HG03066 (cell line): ENCODE measurements around the gene LNX1.

Source experiments
- ATAC-seq: cut with Tn5 transposase; IDR thresholded peaks from one replicate; pipeline ENCODE4 v1.9.1; 2021; ENCODE audit warnings: low read depth; ENCODE audit not compliant: unreplicated experiment

The LNX1 gene

GRCh38 chr4:53591372-53591892 is at the start of gene LNX1:
Gene LNX1 (minus strand): TSS chr4:53591486. CDS start chr4:53574002, 17,484 bp downstream.
- ATAC-seq, result no peak

DNA sequence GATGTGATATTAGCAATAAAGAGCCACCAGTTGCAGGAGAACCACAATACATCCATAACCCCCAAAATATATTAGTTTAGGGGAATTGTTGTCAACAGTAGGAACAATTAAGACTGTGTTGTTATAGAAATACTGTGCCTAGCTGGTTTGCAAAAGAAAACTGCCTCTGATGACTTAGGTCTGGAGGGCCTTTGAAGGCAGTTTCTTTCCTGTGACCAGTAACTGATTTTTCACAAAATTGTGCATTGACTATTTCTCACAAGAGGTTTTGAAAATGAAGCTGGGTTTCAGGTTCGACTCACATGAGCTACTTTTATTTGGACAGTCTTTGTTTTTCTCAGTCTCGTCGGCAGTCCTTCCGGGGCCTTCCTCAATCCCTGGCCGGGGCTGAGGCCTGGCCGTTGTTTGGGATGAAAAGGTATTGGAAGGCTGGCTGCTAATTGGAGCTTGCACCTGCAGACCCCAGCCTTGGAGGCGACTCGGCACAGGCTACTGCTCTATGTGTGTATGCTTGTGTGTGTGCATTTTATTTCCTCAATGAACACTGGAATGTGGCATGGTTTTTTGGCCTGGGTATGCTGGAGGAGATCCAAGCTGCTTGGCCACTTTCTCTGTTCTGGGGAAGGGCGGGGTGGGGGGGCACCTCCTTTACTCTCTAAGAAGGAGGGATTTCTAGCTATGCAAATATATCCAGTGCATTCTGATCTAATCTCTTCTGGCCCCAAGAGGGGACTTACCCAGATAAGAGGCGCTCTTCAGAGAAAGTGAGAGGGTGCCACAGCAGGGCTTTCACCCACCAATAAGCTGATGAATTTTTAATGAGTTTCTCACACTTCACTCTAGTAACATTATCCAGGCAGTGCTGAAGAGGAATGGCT is 49.5 kb upstream of the LNX1 start:
- ATAC-seq, result peak; percentile 72

- no peak for ATAC-seq
Measured at GRCh38 chr4:53638919-53639318, 47.6 kb upstream of the LNX1 start.

DNA sequence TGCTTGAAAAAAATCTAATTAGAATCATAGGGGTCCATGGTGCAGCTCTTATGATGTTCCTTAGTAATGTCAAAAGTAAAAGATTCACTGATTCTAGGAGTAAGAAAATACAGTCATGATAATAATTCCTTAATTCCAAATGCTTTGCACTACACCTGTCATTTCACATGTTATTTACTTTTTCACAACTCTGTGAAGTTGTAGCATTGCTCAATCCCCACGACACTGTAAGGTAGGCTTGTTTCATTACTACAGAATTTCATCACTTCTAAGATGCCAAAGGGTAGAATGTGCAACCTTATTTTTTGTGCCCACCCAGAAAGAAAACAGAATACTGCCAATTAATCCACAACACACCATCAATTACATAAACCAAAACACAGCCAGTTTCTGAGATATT is 46.1 kb upstream of the LNX1 start:
- ATAC-seq, result no peak

- no peak for ATAC-seq
Measured at GRCh38 chr4:53635697-53636483, 44.6 kb upstream of the LNX1 start.

GRCh38 chr4:53633608-53634007 is 42.3 kb upstream of the LNX1 start:
- ATAC-seq, result no peak

DNA sequence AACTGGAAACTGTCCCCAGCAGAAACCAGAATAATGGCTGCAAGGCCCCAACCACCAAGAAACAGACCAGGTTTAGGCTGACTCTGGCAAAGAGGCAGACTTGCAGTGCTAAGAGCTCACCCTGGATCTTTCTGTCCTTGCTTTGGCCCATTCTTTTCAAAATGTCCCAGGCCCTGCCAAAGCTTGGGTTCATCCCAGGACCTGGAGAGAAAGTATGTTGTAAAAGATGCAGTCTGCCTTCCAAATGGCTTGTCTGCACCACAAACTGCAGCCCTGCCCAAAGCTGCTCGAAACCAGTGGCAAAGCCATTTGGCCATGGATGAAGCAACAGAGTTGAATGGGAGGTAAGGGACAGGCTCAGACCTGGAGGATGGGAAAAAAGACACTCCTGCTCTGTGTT is 38.0 kb upstream of the LNX1 start:
- ATAC-seq, result no peak

DNA sequence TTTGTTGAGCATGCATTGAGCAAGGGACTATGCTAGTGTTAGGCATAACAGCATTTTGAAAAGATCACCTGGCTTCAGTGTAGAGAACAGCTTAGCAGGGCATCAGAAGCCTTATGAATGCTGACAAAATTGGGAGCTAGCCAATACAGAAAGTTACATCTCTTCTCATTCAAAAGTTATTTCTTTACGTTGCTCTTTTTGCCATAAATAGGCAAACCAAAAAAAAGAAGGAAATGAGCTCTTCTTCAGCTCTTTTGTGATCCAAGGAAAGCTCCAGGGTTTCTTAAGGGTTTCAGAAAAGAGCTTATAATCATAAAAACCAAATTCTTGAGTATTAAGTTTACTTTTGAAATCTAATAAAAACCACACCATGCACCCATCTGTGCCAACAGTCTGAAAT is 35.2 kb upstream of the LNX1 start:
- no peak for ATAC-seq

GRCh38 chr4:53625888-53626287 is 34.6 kb upstream of the LNX1 start:
- ATAC-seq, result no peak

DNA sequence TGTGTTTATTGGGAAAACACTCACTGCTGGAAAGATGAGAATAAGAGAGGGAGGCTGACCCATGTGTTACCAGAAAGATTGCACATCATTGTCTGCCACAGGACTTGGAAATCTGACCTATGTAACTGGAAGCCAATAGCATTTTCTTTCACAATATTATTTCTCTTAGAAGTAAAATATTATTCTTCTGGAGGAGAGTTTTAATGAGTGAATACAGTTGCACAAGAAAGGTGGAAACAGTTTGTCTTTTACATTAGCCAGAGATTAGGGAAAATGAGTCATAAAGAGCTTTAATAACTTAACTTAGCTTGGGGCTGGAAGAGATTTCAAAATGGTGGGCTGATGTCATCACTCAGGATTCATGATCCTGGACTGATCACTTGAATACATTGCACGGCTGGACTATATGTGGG is 31.5 kb upstream of the LNX1 start:
- ATAC-seq, result no peak

- ATAC-seq, result no peak
Measured at GRCh38 chr4:53620956-53621355, 29.7 kb upstream of the LNX1 start.

DNA sequence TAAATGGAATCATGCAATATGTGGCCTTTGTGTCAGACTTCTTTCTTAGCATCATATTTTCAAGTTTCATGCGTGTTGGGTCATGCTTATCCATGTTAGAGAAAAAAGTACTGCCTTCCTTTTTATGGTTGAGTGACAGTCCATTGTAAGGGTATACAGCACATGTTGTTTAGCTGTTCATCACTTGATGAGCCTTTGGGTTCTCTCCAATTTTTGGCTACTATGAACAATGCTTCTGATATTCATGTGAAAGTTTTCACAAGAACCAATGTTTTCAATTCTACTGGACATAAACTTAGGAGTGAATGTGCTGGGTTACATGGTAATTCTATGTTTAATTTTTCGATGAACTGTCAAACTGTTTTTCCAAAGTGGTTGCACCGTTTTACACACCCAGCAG is 28.1 kb upstream of the LNX1 start:
- no peak for ATAC-seq

DNA sequence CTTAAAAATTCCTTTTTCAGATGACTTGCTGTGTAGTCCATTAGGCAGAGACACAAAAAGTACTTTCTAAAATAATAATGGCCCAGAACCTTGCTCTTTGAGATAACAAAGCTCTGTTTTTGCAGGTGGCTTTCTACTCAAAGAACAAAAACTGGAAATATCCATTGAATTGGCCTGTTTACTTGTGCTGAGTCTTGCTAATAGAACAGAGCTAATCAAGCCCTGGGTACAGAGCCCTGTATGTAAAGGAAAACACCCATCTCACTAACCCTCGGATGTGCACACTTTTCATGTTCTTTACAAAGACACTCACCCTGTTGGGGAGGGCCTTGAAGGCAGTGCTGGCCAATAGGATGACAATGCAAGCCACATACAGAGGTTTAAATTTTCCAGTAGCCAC is 27.0 kb upstream of the LNX1 start:
- no peak for ATAC-seq

DNA sequence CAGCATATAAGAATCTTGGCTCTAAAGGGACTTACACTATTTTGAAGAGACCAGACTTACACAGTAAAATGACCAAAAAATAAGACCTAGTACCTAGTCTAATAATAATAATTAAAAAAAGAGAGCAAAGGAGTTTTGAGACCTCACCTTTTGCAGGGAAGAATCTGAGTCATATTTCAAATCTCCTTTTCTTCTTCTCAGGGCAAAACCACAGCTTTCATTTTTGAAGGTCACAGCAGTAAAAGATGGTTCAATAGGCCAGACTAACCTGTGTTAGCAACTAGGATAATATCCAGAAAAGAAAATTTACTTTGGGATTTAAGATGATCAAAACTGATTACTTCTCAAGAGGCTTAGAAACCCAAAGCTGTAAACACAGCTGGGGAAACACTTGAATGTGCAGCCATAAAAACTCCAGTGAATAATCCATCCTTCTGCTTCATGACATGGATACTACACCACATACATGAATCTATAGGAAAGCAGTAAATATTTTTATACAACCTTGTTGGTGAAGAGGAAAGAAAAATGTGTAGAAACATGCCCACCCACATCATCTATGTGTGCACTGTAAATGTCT is 25.9 kb upstream of the LNX1 start:
- no peak for ATAC-seq

DNA sequence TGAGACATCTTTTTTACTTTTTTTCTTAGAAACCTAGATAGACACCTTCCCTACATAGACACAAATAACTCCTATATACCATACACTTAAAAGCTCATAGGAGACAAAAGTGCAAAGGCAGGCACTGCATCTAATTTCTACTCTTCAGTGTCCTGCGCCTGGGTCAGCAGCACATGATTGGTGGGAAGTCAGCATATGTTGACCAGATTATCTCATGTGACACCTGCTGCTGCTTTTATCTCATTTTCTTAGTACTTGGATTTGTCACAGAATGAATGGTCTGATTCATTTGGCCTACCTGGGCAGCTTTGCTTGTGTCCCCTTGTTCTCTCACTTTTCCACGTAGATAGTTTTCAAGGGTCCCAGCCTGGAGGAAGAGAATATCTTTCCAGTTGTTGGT is 24.9 kb upstream of the LNX1 start:
- ATAC-seq, result no peak

DNA sequence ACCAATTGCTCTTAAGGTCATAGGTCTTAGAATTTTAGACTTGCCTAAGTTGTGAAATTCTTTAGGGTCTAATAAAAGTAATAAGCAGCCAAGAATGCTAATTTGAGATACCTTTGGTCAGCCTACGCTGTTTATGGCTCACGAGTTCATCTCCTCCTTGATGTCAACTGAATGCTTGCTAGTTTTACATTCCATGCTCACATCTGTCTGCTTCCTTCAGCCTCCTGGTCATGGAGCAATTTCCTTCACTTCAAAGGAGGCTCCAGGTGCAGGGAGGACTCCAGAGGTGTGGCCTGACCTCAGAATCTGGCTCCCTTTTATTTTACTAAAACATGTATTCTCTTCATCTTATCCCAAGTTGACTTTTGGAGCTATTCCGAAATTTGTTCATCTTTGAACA is 23.3 kb upstream of the LNX1 start:
- ATAC-seq, result no peak

- no peak for ATAC-seq
Measured at GRCh38 chr4:53613428-53613827, 22.1 kb upstream of the LNX1 start.

DNA sequence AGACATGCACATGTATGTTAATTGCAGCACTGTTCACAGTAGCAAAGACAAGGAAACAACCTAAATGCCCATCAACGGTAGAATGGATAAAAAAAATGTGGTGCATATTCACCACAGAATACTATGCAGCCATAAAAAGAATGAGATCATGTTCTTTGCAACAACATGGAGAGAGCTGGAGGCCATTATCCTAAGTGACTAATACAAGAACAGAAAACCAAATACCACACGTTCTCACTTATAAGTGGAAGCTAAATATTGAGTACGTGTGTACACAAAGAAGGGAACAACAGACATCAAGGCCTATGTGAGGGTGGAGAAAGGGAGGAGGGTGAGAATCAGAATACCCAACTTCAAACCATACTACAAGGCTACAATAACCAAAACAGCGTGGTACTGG is 17.4 kb upstream of the LNX1 start:
- no peak for ATAC-seq

GRCh38 chr4:53608242-53608641 is 17.0 kb upstream of the LNX1 start:
- no peak for ATAC-seq

GRCh38 chr4:53605783-53606182 is 14.5 kb upstream of the LNX1 start:
- ATAC-seq, result no peak

GRCh38 chr4:53602390-53602789 is 11.1 kb upstream of the LNX1 start:
- ATAC-seq, result no peak
